GM21367 (cell line): ENCODE data around the gene YRDC.

Experiments used
- ATAC-seq: cut with Tn5 transposase; IDR thresholded peaks from one replicate; pipeline ENCODE4 v1.9.1; 2021; ENCODE audit not compliant: unreplicated experiment

The YRDC gene

GRCh38 chr1:37822906-37823815 lies 15.2 kb upstream of the YRDC start:
- no peak for ATAC-seq

GRCh38 chr1:37821481-37821880 lies 13.5 kb upstream of the YRDC start:
- ATAC-seq, result no peak

- no peak for ATAC-seq
Observed at GRCh38 chr1:37817481-37817880, 9.5 kb upstream of the YRDC start.

GRCh38 chr1:37814252-37814651 lies 6.2 kb upstream of the YRDC start:
- no peak for ATAC-seq

- ATAC-seq, result no peak
Observed at GRCh38 chr1:37813529-37814145, 5.6 kb upstream of the YRDC start.

- ATAC-seq, result no peak
Observed at GRCh38 chr1:37811027-37811655, 3.1 kb upstream of the YRDC start.

- no peak for ATAC-seq
Observed at GRCh38 chr1:37809942-37810341, 1.9 kb upstream of the YRDC start.

- peak; percentile 26 for ATAC-seq
Observed at GRCh38 chr1:37808369-37809319, 636 bp upstream of the YRDC start.

- no peak for ATAC-seq
Observed at GRCh38 chr1:37807220-37807554, 821 bp downstream of the YRDC start.

GRCh38 chr1:37802439-37802838 lies 5.6 kb downstream of the YRDC start:
- no peak for ATAC-seq

- ATAC-seq, result no peak
Observed at GRCh38 chr1:37797750-37798345, 10.2 kb downstream of the YRDC start.

- no peak for ATAC-seq
Observed at GRCh38 chr1:37795340-37796125, 12.5 kb downstream of the YRDC start.

GRCh38 chr1:37794372-37795339 lies 13.4 kb downstream of the YRDC start:
- no peak for ATAC-seq

GRCh38 chr1:37793773-37794371 lies 14.1 kb downstream of the YRDC start, which contains the start of gene MANEAL:
Gene MANEAL, plus strand, starts transcription at chr1:37793847. Its CDS starts 336 bp downstream, at chr1:37794183.
- no peak for ATAC-seq

GRCh38 chr1:37792943-37793686 lies 14.9 kb downstream of the YRDC start:
- ATAC-seq, result no peak

GRCh38 chr1:37782491-37782890 lies 25.5 kb downstream of the YRDC start:
- ATAC-seq, result no peak

- ATAC-seq, result no peak
Observed at GRCh38 chr1:37778654-37779053, 29.4 kb downstream of the YRDC start.
